ENCODE data around the gene NRIP1. TPM values are rescaled to one million over a fixed set of nuclear protein-coding genes. Genes with fewer than 3 reads are reported as not detected.

NRIP1 gene
- total RNA-seq, 1 donor from 2014 or later: 10.1 TPM

DNA sequence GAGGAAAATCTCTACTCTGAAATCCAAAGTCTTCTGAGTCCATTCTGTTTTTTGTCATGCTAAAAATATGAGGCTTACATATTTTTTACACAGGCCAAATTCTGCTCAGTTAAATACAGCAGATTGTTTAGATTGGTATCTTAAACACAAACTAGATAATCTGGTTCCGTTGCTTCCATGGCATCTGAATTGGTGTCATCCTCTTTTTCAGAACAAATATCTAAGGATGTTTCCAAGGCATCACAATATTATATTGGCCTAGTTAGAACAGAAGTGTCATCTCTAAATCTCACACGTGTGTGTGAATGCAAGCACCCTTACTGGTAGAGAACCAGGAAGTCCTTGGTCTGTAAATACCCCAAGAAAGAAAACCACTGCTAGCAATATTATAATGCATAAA is 151.2 kb downstream of the NRIP1 start:
- no peak for DNase-seq
- Mint-ChIP-seq H3K4me1 (no peaks in the 10 kb centered on the region), H3K4me3 (no peak overlapping the region), H3K27ac (no peak overlapping the region), H3K36me3 (ENCODE audit: low read depth) (no peaks in the 10 kb centered on the region), H3K9me3 (peaks cover 7% of the 10 kb centered on the region), H3K27me3 (peaks cover 1% of the 10 kb centered on the region)
- intact Hi-C loops (cut with micrococcal nuclease): no loop called here

DNA sequence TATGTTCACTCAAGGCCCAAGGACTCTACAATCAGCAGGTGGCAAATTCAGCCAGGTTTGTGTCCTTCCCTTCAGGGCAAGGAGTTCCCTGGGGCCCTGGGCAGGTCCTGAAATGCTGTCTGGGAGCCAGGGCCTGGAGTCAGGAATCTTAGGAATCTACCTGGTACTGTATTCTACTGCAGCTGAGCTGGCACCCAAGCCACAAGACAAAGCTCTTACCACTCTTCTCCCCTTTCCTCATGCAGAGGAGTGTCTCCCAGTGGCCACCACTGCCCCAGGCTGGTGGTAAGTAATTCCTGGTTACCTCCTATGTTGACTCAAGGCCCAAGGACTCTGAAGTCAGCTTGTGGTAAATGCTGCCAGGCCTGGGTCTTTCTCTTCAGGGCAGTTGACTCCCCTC is 153.4 kb downstream of the NRIP1 start:
- Mint-ChIP-seq H3K27ac (no peak overlapping the region), H3K27me3 (no peaks in the 10 kb centered on the region), H3K4me1 (no peaks in the 10 kb centered on the region), H3K9me3 (peaks cover 10% of the 10 kb centered on the region), H3K36me3 (ENCODE audit: low read depth) (no peaks in the 10 kb centered on the region), H3K4me3 (no peak overlapping the region)
- DNase-seq: no peak
- intact Hi-C loops (cut with micrococcal nuclease): no loop called here

Measured in activated CD4-positive, alpha-beta T cell treated with anti-CD3 and anti-CD28 coated beads, Interleukin-2, amount 10 ng/mL, durations not matched to agents 24 days and 14 days (primary cell).